GM18951 (cell line): Measurements from ENCODE around the gene ZFAND6.

Experiments used
- POLR2A ChIP-seq: IDR thresholded peaks from 4 replicates; pipeline ENCODE4 v1.6.1; 2011; ENCODE audit warnings: mild to moderate bottlenecking; ENCODE audit not compliant: insufficient read length, insufficient read depth; ENCODE audit errors: extremely low read depth
- in situ Hi-C: fragments of 300-500 bp; cut with MboI; formaldehyde crosslinking; loops from one replicate; pipeline ENCODE4 v1.12.0; 2022; ENCODE audit warnings: low sequenced_read_pairs, mixed read lengths, inconsistent platforms; ENCODE audit not compliant: unreplicated experiment

ZFAND6 gene

GRCh38 chr15:80152896-80153876 is 93.7 kb downstream of the ZFAND6 start, which contains the start of gene FAH:
Gene FAH (plus strand): TSS chr15:80152999. CDS start chr15:80153055, 56 bp downstream.
- peak; percentile 32 for TF ChIP-seq POLR2A
- in situ Hi-C loops = loop anchor here (25.0 kb wide), 1 partner anchor 266 kb away; the partner anchor contains the start of gene MTHFS

DNA sequence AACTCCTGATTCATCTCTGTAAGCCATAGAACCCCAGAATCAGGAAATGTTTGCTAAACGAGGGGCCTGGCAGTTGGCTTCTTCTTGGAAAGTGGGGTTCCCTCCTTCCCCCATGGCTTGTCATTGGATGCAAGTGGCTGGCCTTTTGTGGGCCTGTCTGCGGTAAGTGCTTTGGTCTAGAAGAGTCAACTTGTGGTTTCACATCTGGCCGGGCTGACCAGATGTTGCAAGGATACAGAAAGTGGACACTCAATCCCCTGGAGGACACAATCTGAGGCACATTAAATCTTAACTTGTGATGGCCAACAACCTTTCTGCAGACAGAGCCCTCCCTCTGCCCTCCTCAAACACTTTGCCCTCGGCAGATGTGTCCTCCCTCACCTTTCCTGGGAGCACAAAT is 94.4 kb downstream of the ZFAND6 start:
- no peak for TF ChIP-seq POLR2A
- in situ Hi-C loops = loop anchor here (25.0 kb wide), 1 partner anchor 267 kb away; the partner anchor contains the start of gene MTHFS

GRCh38 chr15:80154336-80154735 is 94.9 kb downstream of the ZFAND6 start:
- TF ChIP-seq POLR2A = no peak
- in situ Hi-C loops = loop anchor here (25.0 kb wide), 1 partner anchor 267 kb away; the partner anchor contains the start of gene MTHFS

DNA sequence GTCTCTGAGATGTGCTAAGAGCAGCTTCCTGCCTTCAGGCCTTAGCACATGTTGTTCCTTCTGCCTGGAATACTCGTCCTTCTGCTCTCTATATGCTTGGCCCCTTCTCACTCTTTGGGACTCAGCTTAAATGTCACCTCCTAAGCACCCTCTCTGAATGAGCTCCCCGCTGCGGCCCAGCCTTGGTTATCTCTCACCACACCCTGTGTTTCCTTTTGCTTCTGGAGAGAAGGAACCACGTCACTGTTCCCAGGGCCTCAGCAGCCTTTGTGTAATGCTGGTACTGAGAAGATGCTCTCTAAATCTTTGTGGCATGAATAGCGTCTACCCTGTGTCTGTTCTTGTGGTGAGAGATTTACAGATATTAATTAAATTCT is 95.5 kb downstream of the ZFAND6 start:
- no peak for TF ChIP-seq POLR2A
- in situ Hi-C loops = loop anchor here (25.0 kb wide), 1 partner anchor 268 kb away; the partner anchor contains the start of gene MTHFS

DNA sequence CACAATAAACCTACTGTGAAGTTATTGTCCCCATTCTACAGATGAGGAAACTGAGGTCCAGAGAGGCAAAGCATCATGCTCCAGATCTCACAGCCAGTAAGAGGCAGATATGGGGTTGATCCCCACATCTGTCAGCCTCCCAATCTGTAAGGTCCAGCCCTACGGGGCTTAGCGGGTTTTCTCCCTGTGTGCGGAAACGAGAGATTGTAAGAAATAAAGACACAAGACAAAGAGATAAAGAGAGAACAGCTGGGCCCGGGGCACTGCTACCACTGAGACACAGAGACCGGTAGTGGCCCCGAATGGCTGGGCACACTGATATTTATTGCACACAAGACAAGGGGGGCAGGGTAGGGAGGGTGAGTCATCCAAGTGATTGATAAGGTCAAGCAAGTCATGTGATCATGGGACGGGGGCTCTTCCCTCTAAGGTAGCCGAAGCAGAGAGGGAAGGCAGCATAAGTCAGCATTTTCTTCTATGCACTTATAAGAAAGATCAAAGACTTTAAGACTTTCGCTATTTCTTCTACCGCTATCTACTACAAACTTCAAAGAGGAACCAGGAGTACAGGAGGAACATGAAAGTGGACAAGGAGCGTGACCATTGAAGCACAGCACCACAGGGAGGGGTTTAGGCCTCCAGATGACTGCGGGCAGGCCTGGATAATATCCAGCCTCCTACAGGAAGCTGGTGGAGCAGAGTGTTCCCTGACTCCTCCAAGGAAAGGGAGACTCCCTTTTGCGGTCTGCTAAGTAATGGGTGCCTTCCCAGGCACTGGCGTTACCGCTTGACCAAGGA is 96.1 kb downstream of the ZFAND6 start:
- in situ Hi-C loops = loop anchor here (25.0 kb wide), 1 partner anchor 268 kb away; the partner anchor contains the start of gene MTHFS

DNA sequence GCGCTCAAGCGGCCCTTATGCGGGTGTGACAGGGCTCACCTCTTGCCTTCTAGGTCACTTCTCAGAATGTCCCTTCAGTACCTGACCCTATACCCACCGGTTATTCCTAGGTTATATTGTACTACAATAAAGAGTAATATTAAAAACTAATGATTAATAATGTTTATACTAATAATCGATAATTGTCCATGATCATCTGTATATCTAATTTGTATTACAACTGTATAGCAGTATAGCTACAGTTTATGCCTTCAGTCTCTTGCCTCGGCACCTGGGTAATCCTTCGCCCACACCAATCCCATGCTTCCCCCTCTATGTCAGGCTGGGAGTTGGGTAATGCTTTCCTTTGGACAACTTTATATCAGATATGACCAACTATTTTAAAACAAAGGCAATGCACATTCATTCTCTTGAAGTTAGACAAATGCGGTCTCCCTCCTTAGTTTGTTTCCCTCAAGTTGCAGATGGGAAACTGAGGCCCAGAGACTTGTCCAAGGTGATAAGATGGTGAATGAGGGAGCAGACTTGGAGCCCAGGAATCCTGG is 96.8 kb downstream of the ZFAND6 start:
- in situ Hi-C loops = loop anchor here (25.0 kb wide), 1 partner anchor 269 kb away; the partner anchor contains the start of gene MTHFS
- no peak for TF ChIP-seq POLR2A

DNA sequence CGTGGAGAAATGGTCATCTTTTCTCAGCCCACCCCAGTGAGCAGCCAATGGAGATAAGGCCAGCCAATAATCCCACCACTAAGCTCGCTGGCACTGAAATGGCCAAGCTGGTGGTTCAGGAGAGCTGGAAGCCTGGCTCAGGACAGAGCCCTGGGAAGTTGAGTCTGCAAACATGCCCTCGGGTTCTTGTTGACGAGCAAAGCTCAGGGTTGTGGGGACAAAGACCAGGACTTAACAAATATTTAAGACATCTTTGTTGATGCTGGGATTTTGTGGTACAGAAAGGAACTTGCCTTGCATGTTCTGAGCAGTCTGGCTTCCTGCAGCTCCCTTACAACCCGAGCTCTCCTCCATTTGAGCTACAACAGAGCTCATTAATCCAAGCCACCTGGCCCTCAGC is 97.7 kb downstream of the ZFAND6 start:
- TF ChIP-seq POLR2A = no peak
- in situ Hi-C loops = loop anchor here (25.0 kb wide), 1 partner anchor 270 kb away; the partner anchor contains the start of gene MTHFS

DNA sequence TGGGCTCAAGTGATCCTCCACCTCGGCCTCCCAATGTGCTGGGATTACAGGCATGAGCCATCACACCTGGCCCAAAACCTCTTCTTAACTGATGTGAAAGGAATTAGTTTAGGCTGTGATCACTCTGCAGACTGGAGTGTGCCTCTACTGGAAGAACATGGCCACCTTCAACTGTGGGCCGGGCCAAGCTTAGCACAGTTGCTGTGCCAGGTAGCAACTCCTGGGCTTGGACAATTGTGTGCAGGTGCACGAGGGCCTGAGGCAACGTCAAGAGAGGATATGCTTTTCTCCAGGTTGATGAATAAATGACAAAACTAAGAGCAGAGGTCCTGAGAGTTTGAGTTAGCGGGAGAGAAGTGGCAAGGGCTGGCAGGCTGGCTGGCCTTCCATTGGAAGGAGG is 99.8 kb downstream of the ZFAND6 start:
- in situ Hi-C loops = loop anchor here (25.0 kb wide), 1 partner anchor 272 kb away; the partner anchor contains the start of gene MTHFS

GRCh38 chr15:80159811-80160569 is 100.5 kb downstream of the ZFAND6 start:
- no peak for TF ChIP-seq POLR2A
- in situ Hi-C loops = loop anchor here (25.0 kb wide), 1 partner anchor 273 kb away; the partner anchor contains the start of gene MTHFS

More for the DNA sequence above, 99.8 kb downstream of the ZFAND6 start:
- no peak for TF ChIP-seq POLR2A

- peak; percentile 16 for TF ChIP-seq POLR2A
- in situ Hi-C loops = loop anchor here (25.0 kb wide), 1 partner anchor 273 kb away; the partner anchor contains the start of gene MTHFS
Observed at GRCh38 chr15:80160570-80161156, 101.2 kb downstream of the ZFAND6 start.

DNA sequence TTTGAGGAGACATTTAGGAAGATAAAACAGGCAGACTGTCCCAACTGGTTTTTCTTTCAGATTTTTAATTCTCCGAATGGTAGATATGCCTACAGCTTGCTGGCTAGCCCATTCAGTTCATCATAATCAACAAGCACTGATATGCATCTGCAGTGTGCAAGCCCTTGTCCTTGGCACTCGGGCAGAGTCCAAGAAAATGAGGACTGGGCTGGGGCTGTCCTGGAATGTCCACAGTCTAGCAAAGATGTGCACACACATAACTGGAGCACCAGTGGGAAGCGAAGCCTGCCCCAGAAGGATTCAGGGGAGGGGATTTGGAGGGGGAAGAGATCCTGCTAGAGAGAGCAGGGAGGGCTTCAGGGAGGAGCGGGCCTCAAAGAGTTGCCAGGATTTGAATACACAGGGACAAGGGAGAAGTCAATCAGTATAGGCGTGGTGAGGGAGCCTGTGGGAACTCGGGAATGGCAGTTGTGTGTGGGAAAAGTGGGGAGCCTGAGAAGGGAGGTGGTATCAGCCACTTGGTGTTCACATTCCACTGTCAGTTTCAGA is 102.1 kb downstream of the ZFAND6 start:
- in situ Hi-C loops = loop anchor here (25.0 kb wide), 1 partner anchor 274 kb away; the partner anchor contains the start of gene MTHFS
- TF ChIP-seq POLR2A = no peak
